ENCODE results near the gene ATG7.

DNA sequence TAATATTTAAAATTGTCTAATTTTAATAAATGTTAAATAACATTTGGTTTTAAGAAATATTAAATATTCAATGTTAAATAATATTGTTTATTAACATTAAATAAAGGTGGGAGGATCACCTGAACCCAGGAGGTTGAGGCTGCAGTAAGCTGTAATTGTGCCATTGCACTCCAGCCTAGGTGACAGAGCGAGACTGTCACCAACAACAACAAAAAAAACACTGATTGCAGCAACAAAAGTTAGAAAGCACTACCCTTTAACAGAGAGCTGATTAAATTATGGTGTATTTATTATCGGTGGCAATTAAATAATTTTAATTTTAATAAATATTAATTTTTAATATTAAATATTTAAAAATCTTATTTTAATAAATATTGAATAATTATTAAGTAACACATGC lies 152.1 kb downstream of the ATG7 start:
- TF ChIP-seq, protein P1, sequence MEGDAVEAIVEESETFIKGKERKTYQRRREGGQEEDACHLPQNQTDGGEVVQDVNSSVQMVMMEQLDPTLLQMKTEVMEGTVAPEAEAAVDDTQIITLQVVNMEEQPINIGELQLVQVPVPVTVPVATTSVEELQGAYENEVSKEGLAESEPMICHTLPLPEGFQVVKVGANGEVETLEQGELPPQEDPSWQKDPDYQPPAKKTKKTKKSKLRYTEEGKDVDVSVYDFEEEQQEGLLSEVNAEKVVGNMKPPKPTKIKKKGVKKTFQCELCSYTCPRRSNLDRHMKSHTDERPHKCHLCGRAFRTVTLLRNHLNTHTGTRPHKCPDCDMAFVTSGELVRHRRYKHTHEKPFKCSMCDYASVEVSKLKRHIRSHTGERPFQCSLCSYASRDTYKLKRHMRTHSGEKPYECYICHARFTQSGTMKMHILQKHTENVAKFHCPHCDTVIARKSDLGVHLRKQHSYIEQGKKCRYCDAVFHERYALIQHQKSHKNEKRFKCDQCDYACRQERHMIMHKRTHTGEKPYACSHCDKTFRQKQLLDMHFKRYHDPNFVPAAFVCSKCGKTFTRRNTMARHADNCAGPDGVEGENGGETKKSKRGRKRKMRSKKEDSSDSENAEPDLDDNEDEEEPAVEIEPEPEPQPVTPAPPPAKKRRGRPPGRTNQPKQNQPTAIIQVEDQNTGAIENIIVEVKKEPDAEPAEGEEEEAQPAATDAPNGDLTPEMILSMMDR (conservative IDR thresholded peaks at IDR 0.05), result no peak
- no peak for TF ChIP-seq EZH2 (IDR thresholded peaks at IDR 0.05; ENCODE audit: low read depth)

Data from PC-9 (cell line).